ENCODE data around the gene THSD8.

THSD8 gene

GRCh38 chr19:12825254-12826131 lies 23.6 kb downstream of the THSD8 start:
- no peaks in the 10 kb centered on the region for H3K9me2 ChIP-seq (replicated peaks; ENCODE audit: insufficient read depth, low read length)
- no peak overlapping the region for H3K4me2 ChIP-seq (ENCODE audit: low read depth, low read length)
- H3K79me2 ChIP-seq (ENCODE audit: low read length), result no peaks in the 10 kb centered on the region
- no peaks in the 10 kb centered on the region for H4K20me1 ChIP-seq (ENCODE audit: insufficient read depth, low read length)
- no peak overlapping the region for H3K4me3 ChIP-seq (ENCODE audit: low read length)
- no peaks in the 10 kb centered on the region for H3K9me3 ChIP-seq (replicated peaks; ENCODE audit: insufficient read depth, low read length)
- H3K27me3 ChIP-seq (replicated peaks; ENCODE audit: insufficient read depth, low read length), result peaks cover 47% of the 10 kb centered on the region
- no peak overlapping the region for H3K9ac ChIP-seq (ENCODE audit: low read length)
- H3K27ac ChIP-seq (ENCODE audit: low read length), result no peak overlapping the region
- no peaks in the 10 kb centered on the region for H3F3A ChIP-seq (ENCODE audit: insufficient read depth, low read length)
- DNase-seq, result no peak
- TF ChIP-seq CTCF (IDR thresholded peaks at IDR 0.05; ENCODE audit: low read length), result peak; percentile 40
- TF ChIP-seq EZH2phosphoT487 (IDR thresholded peaks at IDR 0.05; ENCODE audit: low read length), result no peak
- no peaks in the 10 kb centered on the region for H3K4me1 ChIP-seq (ENCODE audit: low read length)
- no peaks in the 10 kb centered on the region for H3K36me3 ChIP-seq (replicated peaks; ENCODE audit: insufficient read depth, low read length)
- no peak overlapping the region for H2AFZ ChIP-seq (ENCODE audit: low read length)

- Histone ChIP-seq H3F3A (ENCODE audit: insufficient read depth, low read length) (no peaks in the 10 kb centered on the region), H3K27me3 (replicated peaks; ENCODE audit: insufficient read depth, low read length) (peaks cover 60% of the 10 kb centered on the region), H3K9me2 (replicated peaks; ENCODE audit: insufficient read depth, low read length) (no peaks in the 10 kb centered on the region), H3K27ac (ENCODE audit: low read length) (no peak overlapping the region), H2AFZ (ENCODE audit: low read length) (no peak overlapping the region), H3K36me3 (replicated peaks; ENCODE audit: insufficient read depth, low read length) (no peaks in the 10 kb centered on the region), H3K9me3 (replicated peaks; ENCODE audit: insufficient read depth, low read length) (no peaks in the 10 kb centered on the region), H3K79me2 (ENCODE audit: low read length) (no peaks in the 10 kb centered on the region), H4K20me1 (ENCODE audit: insufficient read depth, low read length) (no peaks in the 10 kb centered on the region), H3K4me1 (ENCODE audit: low read length) (peaks cover 3% of the 10 kb centered on the region; the same call in 1 of the 2 replicates), H3K4me3 (ENCODE audit: low read length) (no peak overlapping the region), H3K4me2 (ENCODE audit: low read depth, low read length) (peak overlapping the region; percentile 18; the same call in 1 of the 2 replicates), H3K9ac (ENCODE audit: low read length) (no peak overlapping the region)
- no peak for TF ChIP-seq EZH2phosphoT487 (IDR thresholded peaks at IDR 0.05; ENCODE audit: low read length)
- TF ChIP-seq EZH2 (optimal IDR thresholded peaks at IDR 0.05; ENCODE audit: low read depth, low read length), result no peak
- no peak for TF ChIP-seq CTCF (IDR thresholded peaks at IDR 0.05; ENCODE audit: low read length)
- no peak for DNase-seq
Observed at GRCh38 chr19:12828494-12828893, 26.6 kb downstream of the THSD8 start.

- no peaks in the 10 kb centered on the region for H3F3A ChIP-seq (ENCODE audit: insufficient read depth, low read length)
- H4K20me1 ChIP-seq (ENCODE audit: insufficient read depth, low read length), result no peaks in the 10 kb centered on the region
Observed at GRCh38 chr19:12833418-12833737, 31.5 kb downstream of the THSD8 start.

More at GRCh38 chr19:12833418-12833737, 31.5 kb downstream of the THSD8 start:
- Histone ChIP-seq H3K9me2 (replicated peaks; ENCODE audit: insufficient read depth, low read length) (no peaks in the 10 kb centered on the region), H3K27me3 (replicated peaks; ENCODE audit: insufficient read depth, low read length) (peaks cover 78% of the 10 kb centered on the region), H3K36me3 (replicated peaks; ENCODE audit: insufficient read depth, low read length) (no peaks in the 10 kb centered on the region), H3K9ac (ENCODE audit: low read length) (no peak overlapping the region), H3K4me3 (ENCODE audit: low read length) (no peak overlapping the region; the same call in 1 of the 2 replicates), H3K9me3 (replicated peaks; ENCODE audit: insufficient read depth, low read length) (no peaks in the 10 kb centered on the region), H3K4me1 (ENCODE audit: low read length) (peaks cover 3% of the 10 kb centered on the region; the same call in 1 of the 2 replicates), H2AFZ (ENCODE audit: low read length) (no peak overlapping the region), H3K27ac (ENCODE audit: low read length) (no peak overlapping the region), H3K79me2 (ENCODE audit: low read length) (no peaks in the 10 kb centered on the region), H3K4me2 (ENCODE audit: low read depth, low read length) (peak overlapping the region; percentile 53)
- TF ChIP-seq EZH2phosphoT487 (IDR thresholded peaks at IDR 0.05; ENCODE audit: low read length) (no peak), CTCF (IDR thresholded peaks at IDR 0.05; ENCODE audit: low read length) (no peak), EZH2 (optimal IDR thresholded peaks at IDR 0.05; ENCODE audit: low read depth, low read length) (no peak)
- no peak for DNase-seq
